G401 (cell line): ENCODE results near the gene BBIP1. TPM values are rescaled to one million over a fixed set of nuclear protein-coding genes. Genes with fewer than 3 reads are reported as not detected.

ENCODE experiments used
- DNase-seq: peaks from one replicate; pipeline ENCODE4 v3.0.0-alpha.2; 2015; ENCODE audit warnings: low spot score
- in situ Hi-C: cut with HindIII; loops from 2 replicates; pipeline ENCODE4 v1.10.0; 2016; ENCODE audit warnings: low sequenced_read_pairs, mixed read lengths
- total RNA-seq: library from RNA; depleted of rRNA; stranded (reverse); fragments of >200 nt; shearing (Covaris generic); gene quantifications from 2 replicates; pipeline ENCODE4 v1.2.3, GENCODE V29; 2014; rRNA removed

The BBIP1 gene
- total RNA-seq, 1 experiment from 2014 or later, result 18.7 TPM

- in situ Hi-C loops, result no loop called here
- no peak for DNase-seq
Measured at GRCh38 chr10:110852255-110852896, 66.6 kb downstream of the BBIP1 start.

GRCh38 chr10:110851020-110851612 is 67.9 kb downstream of the BBIP1 start:
- in situ Hi-C loops, result no loop called here
- DNase-seq, result no peak

- in situ Hi-C loops, result no loop called here
- DNase-seq, result no peak
Measured at GRCh38 chr10:110850099-110850498, 68.9 kb downstream of the BBIP1 start.

Other genes starting within 250 kb of the BBIP1 start
- 10.8 and 43.0 TPM in 2 replicates for gene PDCD4, start 47.3 kb downstream of the BBIP1 start, total RNA-seq
- gene SHOC2, start 424 bp upstream of the BBIP1 start, total RNA-seq, result 9.4 and 14.2 TPM in 2 replicates
- gene ADRA2A, start 157.8 kb upstream of the BBIP1 start, total RNA-seq, result not detected in 2 replicates